Loucy (cell line): Measurements from ENCODE around the gene ARHGAP36.

Source experiments
- H2AFZ ChIP-seq: fragments of 200-600 bp; sonication (generic); 2 replicates; pipeline ENCODE4 v1.6.0; 2016; ENCODE audit warnings: antibody characterized with exemption, mild to moderate bottlenecking, low read length, moderate library complexity
- H3F3A ChIP-seq: fragments of 200-600 bp; 2 replicates; pipeline ENCODE4 v1.6.0; 2016; ENCODE audit warnings: antibody characterized with exemption, low read depth, mild to moderate bottlenecking
- H3K27me3 ChIP-seq: fragments of 200-600 bp; sonication (generic); 2 replicates; pipeline ENCODE4 v1.6.1; 2014; ENCODE audit warnings: low read length, mild to moderate bottlenecking; ENCODE audit not compliant: insufficient read depth, poor library complexity, severe bottlenecking
- H3K36me3 ChIP-seq: fragments of 200-600 bp; sonication (generic); 2 replicates; pipeline ENCODE4 v1.6.1; 2016; ENCODE audit warnings: low read length; ENCODE audit not compliant: insufficient read depth
- H3K4me1 ChIP-seq: fragments of 200-600 bp; sonication (generic); 2 replicates; pipeline ENCODE4 v1.5.1; 2014; ENCODE audit warnings: low read length, mild to moderate bottlenecking; ENCODE audit not compliant: insufficient read depth, poor library complexity, severe bottlenecking
- H3K4me2 ChIP-seq: fragments of 200-600 bp; sonication (generic); 2 replicates; pipeline ENCODE4 v1.6.0; 2014; ENCODE audit warnings: antibody characterized with exemption, low read length, low read depth, mild to moderate bottlenecking; ENCODE audit not compliant: poor library complexity, severe bottlenecking
- H3K4me3 ChIP-seq: fragments of 200-600 bp; sonication (generic); 2 replicates; pipeline ENCODE4 v1.5.1; 2014; ENCODE audit warnings: low read length, mild to moderate bottlenecking, mixed read lengths; ENCODE audit not compliant: poor library complexity, severe bottlenecking
- H3K79me2 ChIP-seq: fragments of 200-600 bp; sonication (generic); 2 replicates; pipeline ENCODE4 v1.6.1; 2014; ENCODE audit warnings: low read length; ENCODE audit not compliant: insufficient read depth
- H3K9ac ChIP-seq: fragments of 200-600 bp; sonication (generic); 2 replicates; pipeline ENCODE4 v1.6.0; 2014; ENCODE audit warnings: mild to moderate bottlenecking, low read depth, low read length, moderate library complexity; ENCODE audit not compliant: poor library complexity, severe bottlenecking
- H3K9me2 ChIP-seq: fragments of 200-600 bp; sonication (generic); replicated peaks from 2 replicates; pipeline ENCODE4 v1.6.1; 2016; ENCODE audit warnings: low read depth, low read length, mixed read lengths
- H3K9me3 ChIP-seq: fragments of 200-600 bp; sonication (generic); 2 replicates; pipeline ENCODE4 v1.6.1; 2014; ENCODE audit warnings: mild to moderate bottlenecking, antibody characterized with exemption, low read length, low read depth; ENCODE audit not compliant: insufficient read depth
- H4K20me1 ChIP-seq: fragments of 200-600 bp; sonication (generic); 2 replicates; pipeline ENCODE4 v1.6.0; 2014; ENCODE audit warnings: antibody characterized with exemption, low read length, mild to moderate bottlenecking; ENCODE audit not compliant: insufficient read depth, poor library complexity, severe bottlenecking
- EZH2phosphoT487 ChIP-seq: fragments of 200-600 bp; IDR thresholded peaks from 2 replicates; pipeline ENCODE4 v1.6.1; 2018; ENCODE audit warnings: antibody characterized with exemption, mild to moderate bottlenecking, moderate library complexity, borderline replicate concordance
- TF ChIP-seq, protein P1 (sequence below): fragments of 200-600 bp; sonication (generic); conservative IDR thresholded peaks from 2 replicates; pipeline ENCODE4 v1.5.1; 2014; ENCODE audit warnings: mild to moderate bottlenecking, antibody characterized with exemption, low read length

ARHGAP36 gene

DNA sequence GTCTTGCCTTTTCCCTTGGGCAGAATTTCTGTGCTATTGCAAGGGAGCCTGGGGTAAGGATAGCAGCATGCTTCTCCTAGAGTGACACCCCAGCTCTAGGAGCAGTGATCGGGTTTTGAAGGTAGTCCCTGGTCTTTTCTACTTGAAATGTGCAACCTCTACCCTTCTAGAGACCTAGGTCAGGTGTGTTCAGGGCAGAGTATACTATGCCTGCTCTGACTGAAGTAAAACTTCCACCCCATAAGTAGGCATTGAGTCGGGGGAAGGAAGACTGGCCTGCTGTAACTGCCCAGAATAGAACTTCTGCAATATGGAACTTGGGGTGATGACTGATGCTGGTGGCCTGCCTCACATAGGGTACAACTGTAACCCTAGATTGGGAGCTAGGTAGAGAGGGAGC, 80.9 kb downstream of the ARHGAP36 start:
- no peaks in the 10 kb centered on the region for H3K9me3 ChIP-seq
- no peak overlapping the region for H3K4me3 ChIP-seq
- H3K9me2 ChIP-seq, result no peaks in the 10 kb centered on the region
- H3F3A ChIP-seq, result no peaks in the 10 kb centered on the region; the same call in 1 of the 2 replicates
- H3K36me3 ChIP-seq, result no peaks in the 10 kb centered on the region
- H2AFZ ChIP-seq, result no peak overlapping the region
- no peaks in the 10 kb centered on the region for H3K27me3 ChIP-seq
- no peak overlapping the region for H3K4me2 ChIP-seq
- H4K20me1 ChIP-seq, result no peaks in the 10 kb centered on the region
- H3K79me2 ChIP-seq, result no peaks in the 10 kb centered on the region
- H3K4me1 ChIP-seq, result no peaks in the 10 kb centered on the region
- no peak overlapping the region for H3K9ac ChIP-seq
- TF ChIP-seq, protein P1, sequence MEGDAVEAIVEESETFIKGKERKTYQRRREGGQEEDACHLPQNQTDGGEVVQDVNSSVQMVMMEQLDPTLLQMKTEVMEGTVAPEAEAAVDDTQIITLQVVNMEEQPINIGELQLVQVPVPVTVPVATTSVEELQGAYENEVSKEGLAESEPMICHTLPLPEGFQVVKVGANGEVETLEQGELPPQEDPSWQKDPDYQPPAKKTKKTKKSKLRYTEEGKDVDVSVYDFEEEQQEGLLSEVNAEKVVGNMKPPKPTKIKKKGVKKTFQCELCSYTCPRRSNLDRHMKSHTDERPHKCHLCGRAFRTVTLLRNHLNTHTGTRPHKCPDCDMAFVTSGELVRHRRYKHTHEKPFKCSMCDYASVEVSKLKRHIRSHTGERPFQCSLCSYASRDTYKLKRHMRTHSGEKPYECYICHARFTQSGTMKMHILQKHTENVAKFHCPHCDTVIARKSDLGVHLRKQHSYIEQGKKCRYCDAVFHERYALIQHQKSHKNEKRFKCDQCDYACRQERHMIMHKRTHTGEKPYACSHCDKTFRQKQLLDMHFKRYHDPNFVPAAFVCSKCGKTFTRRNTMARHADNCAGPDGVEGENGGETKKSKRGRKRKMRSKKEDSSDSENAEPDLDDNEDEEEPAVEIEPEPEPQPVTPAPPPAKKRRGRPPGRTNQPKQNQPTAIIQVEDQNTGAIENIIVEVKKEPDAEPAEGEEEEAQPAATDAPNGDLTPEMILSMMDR, result no peak
- no peak for TF ChIP-seq EZH2phosphoT487
